GM12878 (cell line): ENCODE data around the gene MYOCOS. TPM values are rescaled to one million over a fixed set of nuclear protein-coding genes. Genes with fewer than 3 reads are reported as not detected.

Source experiments
- ATAC-seq: fragments of 200-7000 bp; cut with Tn5 transposase; 3 replicates; pipeline ENCODE4 v1.9.1; 2020; ENCODE audit warnings: mild to moderate bottlenecking, moderate library complexity
- BruUV-seq: library from RNA; stranded (reverse); fragments of 400-500 nt; replicated peaks from 2 replicates; lab custom pipeline; 2021; lab: Mats Ljungman, UMichigan
- CTCF ChIA-PET: fragments of 300-600 bp; sonication (Branson Sonifier 250); formaldehyde crosslinking; extraction: SDS; loops from one replicate; lab custom pipeline; 2021; ENCODE audit warnings: inconsistent platforms; lab: Yijun Ruan, JAX
- POLR2A ChIA-PET: fragments of 350-600 bp; formaldehyde crosslinking; extraction: SDS; loops from one replicate; lab custom pipeline; 2021; ENCODE audit warnings: inconsistent platforms; lab: Charles Lee
- RAD21 ChIA-PET: fragments of 300-600 bp; sonication (Branson Sonifier 250); formaldehyde crosslinking; loops from one replicate; lab custom pipeline; 2023; ENCODE audit warnings: antibody characterized with exemption; ENCODE audit not compliant: unreplicated experiment; lab: Charles Lee
- SMC1A ChIA-PET: fragments of 300-600 bp; sonication (Branson Sonifier 250); formaldehyde crosslinking; loops from one replicate; lab custom pipeline; 2023; ENCODE audit not compliant: unreplicated experiment, uncharacterized antibody; lab: Charles Lee
- DNase-seq: peaks from one replicate; pipeline ENCODE4 v3.0.0-alpha.2; 2011; ENCODE audit warnings: low read depth, low spot score
- FAIRE-seq: peaks from 3 replicates; lab custom pipeline; 2011; peaks lifted over from hg19 to GRCh38; lab: Jason Lieb, UNC
- H2AFZ ChIP-seq: 2 replicates; pipeline ENCODE4 v1.6.0; 2011; ENCODE audit warnings: low read depth, low read length, control low read depth; ENCODE audit not compliant: control insufficient read depth
- H3K27ac ChIP-seq: 2 replicates; pipeline ENCODE4 v1.5.1; 2011; ENCODE audit warnings: control low read depth; ENCODE audit not compliant: control insufficient read depth, insufficient read depth
- H3K27me3 ChIP-seq, 2 experiments: replicated peaks in 1 of 2; 2 replicates each; pipeline versions ENCODE4 v1.6.0 to v1.6.1; 2011; ENCODE audit warnings: low read length in 1 of 2; ENCODE audit not compliant: control insufficient read depth in 2 of 2, insufficient read depth in 2 of 2
- H3K36me3 ChIP-seq, 2 experiments: 2 replicates each; pipeline ENCODE4 v1.5.1; 2011; ENCODE audit warnings: low read length in 1 of 2; ENCODE audit not compliant: control insufficient read depth in 2 of 2, insufficient read depth in 2 of 2
- H3K4me1 ChIP-seq: 2 replicates; pipeline ENCODE4 v1.6.1; 2011; ENCODE audit warnings: mild to moderate bottlenecking, low read length, moderate library complexity, mixed read lengths; ENCODE audit not compliant: control insufficient read depth, insufficient read depth
- H3K4me2 ChIP-seq: 2 replicates; pipeline ENCODE4 v1.6.0; 2011; ENCODE audit warnings: control low read depth; ENCODE audit not compliant: control insufficient read depth, insufficient read depth
- H3K4me3 ChIP-seq: fragments of 200-600 bp; sonication (generic); 2 replicates; pipeline ENCODE4 v1.5.1; 2016
- H3K79me2 ChIP-seq: 2 replicates; pipeline ENCODE4 v1.6.0; 2011; ENCODE audit warnings: low read length; ENCODE audit not compliant: control insufficient read depth, insufficient read depth
- H3K9ac ChIP-seq: 2 replicates; pipeline ENCODE4 v1.8.0; 2011; ENCODE audit warnings: low read length, control low read depth, mixed read lengths; ENCODE audit not compliant: control insufficient read depth, insufficient read depth
- H3K9me3 ChIP-seq: replicated peaks from 3 replicates; pipeline ENCODE4 v1.5.1; 2011; ENCODE audit warnings: mild to moderate bottlenecking, low read length; ENCODE audit not compliant: control insufficient read depth, insufficient read depth
- H4K20me1 ChIP-seq: 2 replicates; pipeline ENCODE4 v1.6.0; 2011; ENCODE audit not compliant: control insufficient read depth, insufficient read depth
- ATF7 ChIP-seq: fragments of 450-650 bp; IDR thresholded peaks from 2 replicates; pipeline ENCODE4 v1.6.1; 2016; ENCODE audit warnings: low read depth, mild to moderate bottlenecking
- BHLHE40 ChIP-seq, 2 experiments: fragments of 450-650 bp in 1 of 2; IDR thresholded peaks; 2 replicates each; pipeline ENCODE4 v1.6.1; 2011 to 2017; ENCODE audit warnings: low read depth in 2 of 2, borderline replicate concordance in 1 of 2, improper control_type of control experiment in 1 of 2, low read length in 1 of 2, mild to moderate bottlenecking in 1 of 2
- FOXK2 ChIP-seq: fragments of 450-650 bp; IDR thresholded peaks from 2 replicates; pipeline ENCODE4 v1.6.1; 2017; ENCODE audit warnings: mild to moderate bottlenecking, moderate library complexity
- MEF2B ChIP-seq: fragments of 450-650 bp; IDR thresholded peaks from 2 replicates; pipeline ENCODE4 v1.6.1; 2018; ENCODE audit warnings: mild to moderate bottlenecking, moderate library complexity; ENCODE audit not compliant: partially characterized antibody, poor library complexity, severe bottlenecking
- TCF7 ChIP-seq: IDR thresholded peaks from 2 replicates; pipeline ENCODE4 v1.6.1; 2014; ENCODE audit warnings: antibody characterized with exemption, borderline replicate concordance
- WGBS: methylation state at CpG from one replicate; pipeline ENCODE4 v1.1.6; 2016; ENCODE audit warnings: low lambda C conversion rate; ENCODE audit not compliant: insufficient replicate concordance, insufficient coverage; ENCODE audit errors: missing lambda C conversion rate; 5-methylcytosine and 5-hydroxymethylcytosine counted together
- in situ Hi-C: fragments of 300-500 bp; cut with MboI; formaldehyde crosslinking; loops from 9 replicates; pipeline ENCODE4 v1.14.3; 2018; ENCODE audit warnings: mixed read lengths
- intact Hi-C: fragments of 100-400 bp; cut with micrococcal nuclease; formaldehyde crosslinking; loops from one replicate; pipeline ENCODE4 v1.14.2; 2022; ENCODE audit not compliant: unreplicated experiment
- polyA plus RNA-seq, 11 experiments: library from polyadenylated mRNA; depleted of rRNA in 4 of 11; unstranded in 6 of 11; stranded (reverse) in 5 of 11; fragments of >200 nt; fragmentation: Nextera tagmentation in 4 of 11; fragmentation: Illumina TruSeq in 1 of 11; extraction: Ambion mirVana in 4 of 11; extraction: Trizol in 1 of 11; gene quantifications; 1 replicate in 1 of 11; 2 replicates in 10 of 11; pipeline versions ENCODE4 v1.2.1 to v1.2.3, GENCODE V29; 2011 to 2016; ENCODE audit warnings: inconsistent platforms in 2 of 11, missing spikeins in 2 of 11, low read depth in 1 of 11
- total RNA-seq, 4 experiments: library from RNA; depleted of rRNA in 3 of 4; stranded (reverse); fragments of >200 nt in 3 of 4; fragmentation: Illumina TruSeq in 1 of 4; extraction: Trizol in 1 of 4; gene quantifications; 2 replicates each; pipeline versions ENCODE4 v1.2.1 to v1.2.3, GENCODE V29; 2013 to 2021
- TF ChIP-seq, protein P1 (sequence below): fragments of 450-650 bp; IDR thresholded peaks from 2 replicates; pipeline ENCODE4 v1.6.1; 2017; ENCODE audit warnings: mild to moderate bottlenecking, moderate library complexity

Gene MYOCOS
- total and polyA plus RNA-seq, 10 of the 15 experiments (the other 5 are each of a cell fraction or from before 2014, with no cell fraction given): 0.12 to 0.24 (median 0.16) TPM; not detected in 4

DNA sequence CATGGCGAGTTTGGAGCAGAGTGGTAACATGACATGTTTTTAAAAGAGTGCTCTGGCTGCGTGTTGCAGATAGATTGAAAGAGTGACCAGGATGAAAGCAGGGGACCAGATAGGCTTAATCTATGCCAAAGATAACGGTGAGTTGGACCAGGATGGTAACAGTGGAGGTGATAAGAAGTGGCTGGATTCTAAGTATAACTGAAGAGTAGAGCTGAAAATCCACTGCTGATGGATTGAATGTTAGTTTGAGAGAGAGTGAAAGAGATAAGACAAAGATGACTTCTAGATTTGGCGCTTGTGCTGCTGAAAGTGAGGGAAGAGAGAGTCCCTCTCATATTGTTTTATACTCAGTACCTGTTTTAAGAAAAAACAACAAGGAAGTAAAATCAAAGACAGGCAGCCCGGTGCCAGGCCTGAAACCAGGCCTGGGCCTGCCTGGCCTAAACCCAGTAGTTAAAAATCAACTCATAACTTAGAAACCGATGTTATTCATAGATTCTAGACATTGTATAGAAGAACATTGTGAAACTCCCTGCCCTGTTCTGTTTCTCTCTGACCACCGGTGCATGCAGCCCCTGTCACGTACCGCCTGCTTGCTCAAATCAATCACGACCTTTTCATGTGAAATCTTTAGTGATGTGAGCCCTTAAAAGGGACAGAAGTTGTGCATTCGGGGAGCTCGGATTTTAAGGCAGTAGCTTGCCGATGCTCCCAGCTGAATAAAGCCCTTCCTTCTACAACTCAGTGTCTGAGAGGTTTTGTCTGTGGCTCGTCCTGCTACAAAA lies 6.7 kb upstream of the MYOCOS start (continued):
- TF ChIP-seq, protein P1, sequence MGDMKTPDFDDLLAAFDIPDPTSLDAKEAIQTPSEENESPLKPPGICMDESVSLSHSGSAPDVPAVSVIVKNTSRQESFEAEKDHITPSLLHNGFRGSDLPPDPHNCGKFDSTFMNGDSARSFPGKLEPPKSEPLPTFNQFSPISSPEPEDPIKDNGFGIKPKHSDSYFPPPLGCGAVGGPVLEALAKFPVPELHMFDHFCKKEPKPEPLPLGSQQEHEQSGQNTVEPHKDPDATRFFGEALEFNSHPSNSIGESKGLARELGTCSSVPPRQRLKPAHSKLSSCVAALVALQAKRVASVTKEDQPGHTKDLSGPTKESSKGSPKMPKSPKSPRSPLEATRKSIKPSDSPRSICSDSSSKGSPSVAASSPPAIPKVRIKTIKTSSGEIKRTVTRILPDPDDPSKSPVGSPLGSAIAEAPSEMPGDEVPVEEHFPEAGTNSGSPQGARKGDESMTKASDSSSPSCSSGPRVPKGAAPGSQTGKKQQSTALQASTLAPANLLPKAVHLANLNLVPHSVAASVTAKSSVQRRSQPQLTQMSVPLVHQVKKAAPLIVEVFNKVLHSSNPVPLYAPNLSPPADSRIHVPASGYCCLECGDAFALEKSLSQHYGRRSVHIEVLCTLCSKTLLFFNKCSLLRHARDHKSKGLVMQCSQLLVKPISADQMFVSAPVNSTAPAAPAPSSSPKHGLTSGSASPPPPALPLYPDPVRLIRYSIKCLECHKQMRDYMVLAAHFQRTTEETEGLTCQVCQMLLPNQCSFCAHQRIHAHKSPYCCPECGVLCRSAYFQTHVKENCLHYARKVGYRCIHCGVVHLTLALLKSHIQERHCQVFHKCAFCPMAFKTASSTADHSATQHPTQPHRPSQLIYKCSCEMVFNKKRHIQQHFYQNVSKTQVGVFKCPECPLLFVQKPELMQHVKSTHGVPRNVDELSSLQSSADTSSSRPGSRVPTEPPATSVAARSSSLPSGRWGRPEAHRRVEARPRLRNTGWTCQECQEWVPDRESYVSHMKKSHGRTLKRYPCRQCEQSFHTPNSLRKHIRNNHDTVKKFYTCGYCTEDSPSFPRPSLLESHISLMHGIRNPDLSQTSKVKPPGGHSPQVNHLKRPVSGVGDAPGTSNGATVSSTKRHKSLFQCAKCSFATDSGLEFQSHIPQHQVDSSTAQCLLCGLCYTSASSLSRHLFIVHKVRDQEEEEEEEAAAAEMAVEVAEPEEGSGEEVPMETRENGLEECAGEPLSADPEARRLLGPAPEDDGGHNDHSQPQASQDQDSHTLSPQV: peak; percentile 37; the same call in 1 of the 2 replicates
- TF ChIP-seq BHLHE40 (IDR thresholded peaks at IDR 0.05; ENCODE audit: borderline replicate concordance in 1 of 2, low read depth in 2 of 2, low read length in 1 of 2) (peak in 1 of 2 experiments; percentile 35; a peak in 1 of 4 replicates), ATF7 (peak; percentile 32; the same call in 1 of the 2 replicates)

DNA sequence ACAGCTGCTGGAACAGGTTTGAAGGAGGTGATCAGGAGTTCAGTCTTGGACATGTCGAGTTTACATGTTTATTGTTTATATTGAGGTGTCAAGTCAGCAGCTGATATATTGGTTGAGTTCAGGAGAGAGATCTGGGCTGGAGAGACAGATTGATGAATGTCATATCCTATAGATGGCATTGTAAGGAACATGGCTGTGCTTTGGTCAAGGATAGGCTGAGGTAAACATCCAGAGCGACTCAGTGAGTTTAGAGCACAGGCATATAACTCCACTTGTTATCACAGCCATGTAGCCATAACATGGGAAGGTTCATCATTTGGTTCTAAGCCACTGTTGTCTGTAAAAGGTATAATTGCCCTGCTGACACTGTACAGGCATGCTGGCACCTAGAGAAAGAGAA lies 5.5 kb upstream of the MYOCOS start:
- no peaks in the 10 kb centered on the region for H3K4me1 ChIP-seq
- POLR2A ChIA-PET: interaction anchor here (1.4 kb wide), 1 partner anchor 23 kb away, joined by 3 read pairs; no protein-coding TSS in a partner anchor
- H3K4me3 ChIP-seq: no peak overlapping the region
- RAD21 ChIA-PET: interaction anchor here (0.6 to 1.6 kb wide), 6 partner anchors 9 to 20 kb away, joined by 3 to 4 read pairs (median 3); no protein-coding TSS in a partner anchor
- no peaks in the 10 kb centered on the region for H4K20me1 ChIP-seq
- peak; percentile 7 for FAIRE-seq
- DNase-seq: no peak
- SMC1A ChIA-PET: interaction anchor here (0.8 to 10.2 kb wide), 6 partner anchors 9 to 49 kb away, joined by 4 to 78 read pairs (median 6); no protein-coding TSS in a partner anchor
- H3K4me2 ChIP-seq: no peak overlapping the region
- no peaks in the 10 kb centered on the region for H3K36me3 ChIP-seq
- H3K27me3 ChIP-seq: no peaks in the 10 kb centered on the region
- H2AFZ ChIP-seq: no peak overlapping the region
- no peaks in the 10 kb centered on the region for H3K9me3 ChIP-seq
- H3K79me2 ChIP-seq: no peaks in the 10 kb centered on the region
- ATAC-seq: no peak
- WGBS: 100% methylated on average over 2 of the region's 2 CpGs
- CTCF ChIA-PET: interaction anchor here (1.0 to 4.9 kb wide), 6 partner anchors 9 to 41 kb away, joined by 3 to 22 read pairs (median 4); no protein-coding TSS in a partner anchor
- H3K27ac ChIP-seq: no peak overlapping the region
- BruUV-seq: no TSS peak
- H3K9ac ChIP-seq: no peak overlapping the region
- in situ Hi-C loops: no loop called here
- intact Hi-C loops: no loop called here
- TF ChIP-seq MEF2B: no peak
- no peak for TF ChIP-seq FOXK2
- no peak for TF ChIP-seq TCF7
- TF ChIP-seq, protein P1: peak; percentile 99
